Prostate gland (tissue), 2 donors: ENCODE data around the gene FLNC.

ENCODE experiments used
- POLR2A ChIP-seq: fragments of 450-650 bp; IDR thresholded peaks from one replicate; pipeline ENCODE4 v1.6.1; 2016; ENCODE audit warnings: antibody characterized with exemption, mild to moderate bottlenecking
- TF ChIP-seq, protein P1 (sequence below), 4 experiments: fragments of 200-600 bp in 2 of 4; fragments of 450-650 bp in 2 of 4; sonication (generic) in 2 of 4; IDR thresholded peaks; 1 replicate in 3 of 4; 2 replicates in 1 of 4; pipeline ENCODE4 v1.5.1; 2016 to 2019; ENCODE audit warnings: antibody characterized with exemption in 4 of 4, mild to moderate bottlenecking in 2 of 4, moderate library complexity in 2 of 4

DNA sequence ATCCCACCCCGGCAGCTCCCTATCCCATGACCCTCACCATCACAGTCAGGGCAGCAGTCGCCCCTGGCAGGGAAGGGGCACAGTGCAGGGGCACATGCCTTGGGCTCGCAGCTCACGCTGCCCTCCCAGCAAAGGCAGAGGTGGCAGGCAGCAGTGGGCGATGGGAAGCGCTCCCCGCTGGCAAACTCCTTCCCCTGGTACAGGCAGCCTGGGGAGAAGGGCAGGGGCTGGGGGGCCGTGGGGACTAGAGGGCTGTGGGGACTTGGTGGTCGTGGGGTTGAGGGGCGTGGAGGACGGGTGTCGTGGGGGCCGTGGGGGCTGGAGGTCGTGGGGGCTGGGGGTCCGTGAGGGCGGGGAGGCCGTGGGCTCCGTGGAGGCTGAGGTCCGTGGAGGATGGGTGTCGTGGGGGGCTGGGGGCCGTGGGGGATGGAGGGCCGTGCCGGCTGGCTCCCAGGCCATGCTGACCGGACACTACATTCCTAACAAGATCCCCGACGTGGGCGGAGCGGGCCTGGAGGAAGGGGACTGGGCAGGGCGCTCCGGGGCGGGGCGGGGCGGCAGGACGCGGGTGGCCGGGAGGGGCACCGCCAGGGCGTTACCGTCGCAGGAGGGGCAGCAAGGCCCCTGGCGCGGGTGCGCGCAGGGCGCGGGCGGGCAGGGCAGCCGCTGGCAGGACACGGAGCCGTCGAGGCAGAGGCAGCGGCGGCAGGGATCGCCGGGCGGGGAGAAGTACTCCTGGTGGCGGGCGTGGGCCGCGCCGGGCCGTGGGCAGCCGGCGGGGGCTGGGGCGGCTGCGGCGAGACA, 60.3 kb downstream of the FLNC start:
- TF ChIP-seq, protein P1, sequence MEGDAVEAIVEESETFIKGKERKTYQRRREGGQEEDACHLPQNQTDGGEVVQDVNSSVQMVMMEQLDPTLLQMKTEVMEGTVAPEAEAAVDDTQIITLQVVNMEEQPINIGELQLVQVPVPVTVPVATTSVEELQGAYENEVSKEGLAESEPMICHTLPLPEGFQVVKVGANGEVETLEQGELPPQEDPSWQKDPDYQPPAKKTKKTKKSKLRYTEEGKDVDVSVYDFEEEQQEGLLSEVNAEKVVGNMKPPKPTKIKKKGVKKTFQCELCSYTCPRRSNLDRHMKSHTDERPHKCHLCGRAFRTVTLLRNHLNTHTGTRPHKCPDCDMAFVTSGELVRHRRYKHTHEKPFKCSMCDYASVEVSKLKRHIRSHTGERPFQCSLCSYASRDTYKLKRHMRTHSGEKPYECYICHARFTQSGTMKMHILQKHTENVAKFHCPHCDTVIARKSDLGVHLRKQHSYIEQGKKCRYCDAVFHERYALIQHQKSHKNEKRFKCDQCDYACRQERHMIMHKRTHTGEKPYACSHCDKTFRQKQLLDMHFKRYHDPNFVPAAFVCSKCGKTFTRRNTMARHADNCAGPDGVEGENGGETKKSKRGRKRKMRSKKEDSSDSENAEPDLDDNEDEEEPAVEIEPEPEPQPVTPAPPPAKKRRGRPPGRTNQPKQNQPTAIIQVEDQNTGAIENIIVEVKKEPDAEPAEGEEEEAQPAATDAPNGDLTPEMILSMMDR (IDR thresholded peaks at IDR 0.05), result no peak
- no peak for TF ChIP-seq POLR2A
